DOHH2 (cell line): ENCODE data around the gene SHROOM3.

Experiments
- EZH2phosphoT487 ChIP-seq: fragments of 200-600 bp; sonication (generic); IDR thresholded peaks from 2 replicates; pipeline ENCODE4 v1.6.1; 2017; ENCODE audit warnings: borderline replicate concordance, mild to moderate bottlenecking, antibody characterized with exemption, low read length, moderate library complexity, mixed read lengths
- TF ChIP-seq, protein P1 (sequence below): fragments of 200-600 bp; sonication (generic); IDR thresholded peaks from one replicate; pipeline ENCODE4 v1.5.1; 2014; ENCODE audit warnings: antibody characterized with exemption, mild to moderate bottlenecking, low read depth, low read length; ENCODE audit not compliant: poor library complexity, severe bottlenecking

DNA sequence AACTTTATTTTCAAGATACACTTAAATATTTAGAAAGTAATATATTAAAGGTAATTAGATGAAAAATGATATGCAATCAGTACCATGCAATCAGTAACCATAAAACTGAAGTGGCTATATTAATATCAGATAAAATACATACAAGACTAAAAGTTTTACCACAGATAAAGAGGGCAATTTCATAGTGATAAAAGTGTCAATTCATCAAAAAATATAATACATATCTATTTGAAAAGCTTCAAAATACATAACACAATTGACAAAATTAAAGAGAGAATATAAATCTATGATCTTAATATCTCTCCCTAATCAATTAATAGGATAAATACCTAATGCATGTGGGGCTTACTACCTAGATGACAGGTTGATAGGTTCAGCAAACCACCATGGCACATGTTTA is 357.4 kb downstream of the SHROOM3 start:
- TF ChIP-seq, protein P1, sequence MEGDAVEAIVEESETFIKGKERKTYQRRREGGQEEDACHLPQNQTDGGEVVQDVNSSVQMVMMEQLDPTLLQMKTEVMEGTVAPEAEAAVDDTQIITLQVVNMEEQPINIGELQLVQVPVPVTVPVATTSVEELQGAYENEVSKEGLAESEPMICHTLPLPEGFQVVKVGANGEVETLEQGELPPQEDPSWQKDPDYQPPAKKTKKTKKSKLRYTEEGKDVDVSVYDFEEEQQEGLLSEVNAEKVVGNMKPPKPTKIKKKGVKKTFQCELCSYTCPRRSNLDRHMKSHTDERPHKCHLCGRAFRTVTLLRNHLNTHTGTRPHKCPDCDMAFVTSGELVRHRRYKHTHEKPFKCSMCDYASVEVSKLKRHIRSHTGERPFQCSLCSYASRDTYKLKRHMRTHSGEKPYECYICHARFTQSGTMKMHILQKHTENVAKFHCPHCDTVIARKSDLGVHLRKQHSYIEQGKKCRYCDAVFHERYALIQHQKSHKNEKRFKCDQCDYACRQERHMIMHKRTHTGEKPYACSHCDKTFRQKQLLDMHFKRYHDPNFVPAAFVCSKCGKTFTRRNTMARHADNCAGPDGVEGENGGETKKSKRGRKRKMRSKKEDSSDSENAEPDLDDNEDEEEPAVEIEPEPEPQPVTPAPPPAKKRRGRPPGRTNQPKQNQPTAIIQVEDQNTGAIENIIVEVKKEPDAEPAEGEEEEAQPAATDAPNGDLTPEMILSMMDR: no peak
- TF ChIP-seq EZH2phosphoT487: no peak
